Measurements from ENCODE around the gene GFAP.

DNA sequence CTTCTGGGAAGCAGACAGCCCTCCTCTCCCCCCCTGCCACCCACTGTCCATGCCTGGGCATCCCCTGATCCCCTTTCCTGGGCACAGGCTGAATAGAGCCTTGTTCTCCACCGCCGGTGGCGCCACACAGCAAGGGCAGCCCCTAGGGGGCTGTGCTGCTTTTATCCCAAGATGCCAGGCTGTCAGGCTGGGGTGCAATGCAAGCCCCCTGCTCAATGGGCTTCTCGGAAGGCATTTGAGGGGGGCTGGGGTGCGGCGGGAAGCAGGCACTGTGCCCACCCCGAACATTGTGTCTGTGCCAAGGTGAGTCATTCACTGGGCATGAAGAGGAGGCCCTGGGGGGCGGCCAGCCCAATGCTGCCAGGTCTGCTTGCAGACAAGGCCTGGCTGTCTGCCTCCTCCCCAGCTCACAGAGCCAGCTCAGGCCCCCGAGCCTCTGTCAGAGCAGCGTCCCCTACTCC, 1.5 kb upstream of the GFAP start:
- TF ChIP-seq POLR2AphosphoS5 (IDR thresholded peaks at IDR 0.05; ENCODE audit: low read depth, low read length) (no peak), POLR2A (IDR thresholded peaks at IDR 0.05; ENCODE audit: low read depth, low read length) (no peak)
